Measurements from ENCODE around the gene KCNH3.

The KCNH3 gene

DNA sequence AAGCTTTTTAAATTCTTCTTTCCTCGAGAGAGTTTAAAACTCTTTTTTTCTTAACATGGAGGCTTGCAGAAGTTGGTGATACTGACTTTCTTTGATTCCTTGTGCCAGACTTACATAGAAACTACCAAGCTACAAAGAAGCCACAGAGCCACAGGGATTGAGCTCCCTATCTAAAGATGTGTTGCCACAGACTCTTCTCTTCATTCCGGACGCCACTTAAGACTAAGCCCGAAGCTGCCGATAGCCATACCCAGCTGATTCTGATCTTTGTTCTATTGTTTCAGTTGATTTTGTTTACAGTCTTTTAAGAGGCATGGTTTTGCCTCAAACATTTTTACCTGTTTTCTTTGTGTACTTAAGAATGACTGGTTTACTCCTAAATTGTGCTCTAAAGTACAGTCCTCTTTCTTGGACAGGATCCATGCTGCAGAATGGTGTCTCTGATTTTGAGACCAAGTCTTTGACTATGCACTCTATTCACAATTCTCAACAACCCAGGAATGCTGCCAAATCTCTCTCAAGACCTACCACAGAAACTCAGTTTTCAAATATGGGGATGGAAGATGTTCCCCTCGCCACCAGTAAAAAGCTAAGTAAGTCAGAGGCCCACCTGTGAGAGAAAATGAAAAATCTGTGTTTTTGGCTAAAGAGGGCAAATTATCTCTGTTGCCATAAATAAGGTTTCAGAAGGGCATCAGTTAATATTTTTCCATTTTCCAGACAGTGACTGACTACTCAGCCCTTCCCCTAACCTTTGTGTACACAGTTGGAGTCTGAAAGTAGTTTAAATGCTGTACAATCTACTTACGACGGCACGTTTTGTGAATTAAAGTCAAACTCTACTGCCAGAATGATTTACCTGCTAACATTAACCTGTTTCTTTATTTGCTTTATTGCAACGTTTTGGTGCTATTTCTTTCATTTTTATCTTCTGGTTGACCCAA lies 42.1 kb upstream of the KCNH3 start:
- no peaks in the 10 kb centered on the region for H3K9me3 ChIP-seq
- no peaks in the 10 kb centered on the region for H3K4me1 ChIP-seq
- peaks cover 20% of the 10 kb centered on the region for H3K36me3 ChIP-seq
- H3K27me3 ChIP-seq = no peaks in the 10 kb centered on the region
- no peak overlapping the region for H3K4me3 ChIP-seq (ENCODE audit: low read depth, low read length)
- no peak for DNase-seq
- TF ChIP-seq, protein P1, sequence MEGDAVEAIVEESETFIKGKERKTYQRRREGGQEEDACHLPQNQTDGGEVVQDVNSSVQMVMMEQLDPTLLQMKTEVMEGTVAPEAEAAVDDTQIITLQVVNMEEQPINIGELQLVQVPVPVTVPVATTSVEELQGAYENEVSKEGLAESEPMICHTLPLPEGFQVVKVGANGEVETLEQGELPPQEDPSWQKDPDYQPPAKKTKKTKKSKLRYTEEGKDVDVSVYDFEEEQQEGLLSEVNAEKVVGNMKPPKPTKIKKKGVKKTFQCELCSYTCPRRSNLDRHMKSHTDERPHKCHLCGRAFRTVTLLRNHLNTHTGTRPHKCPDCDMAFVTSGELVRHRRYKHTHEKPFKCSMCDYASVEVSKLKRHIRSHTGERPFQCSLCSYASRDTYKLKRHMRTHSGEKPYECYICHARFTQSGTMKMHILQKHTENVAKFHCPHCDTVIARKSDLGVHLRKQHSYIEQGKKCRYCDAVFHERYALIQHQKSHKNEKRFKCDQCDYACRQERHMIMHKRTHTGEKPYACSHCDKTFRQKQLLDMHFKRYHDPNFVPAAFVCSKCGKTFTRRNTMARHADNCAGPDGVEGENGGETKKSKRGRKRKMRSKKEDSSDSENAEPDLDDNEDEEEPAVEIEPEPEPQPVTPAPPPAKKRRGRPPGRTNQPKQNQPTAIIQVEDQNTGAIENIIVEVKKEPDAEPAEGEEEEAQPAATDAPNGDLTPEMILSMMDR (IDR thresholded peaks at IDR 0.05; ENCODE audit: low read depth, low read length) = no peak

- DNase-seq = no peak
- peaks cover 29% of the 10 kb centered on the region for H3K36me3 ChIP-seq
Measured at GRCh38 chr12:49501895-49502294, 36.9 kb upstream of the KCNH3 start.

GRCh38 chr12:49502590-49502989 lies 36.2 kb upstream of the KCNH3 start:
- no peak overlapping the region for H3K4me3 ChIP-seq (ENCODE audit: low read depth, low read length)
- no peaks in the 10 kb centered on the region for H3K9me3 ChIP-seq
- no peaks in the 10 kb centered on the region for H3K4me1 ChIP-seq
- TF ChIP-seq, protein P1 (IDR thresholded peaks at IDR 0.05; ENCODE audit: low read depth, low read length) = no peak
- H3K27me3 ChIP-seq = no peaks in the 10 kb centered on the region
- H3K36me3 ChIP-seq = peaks cover 28% of the 10 kb centered on the region
- DNase-seq = no peak

More at GRCh38 chr12:49501895-49502294, 36.9 kb upstream of the KCNH3 start:
- no peaks in the 10 kb centered on the region for H3K27me3 ChIP-seq
- TF ChIP-seq, protein P1 (IDR thresholded peaks at IDR 0.05; ENCODE audit: low read depth, low read length) = no peak
- no peaks in the 10 kb centered on the region for H3K9me3 ChIP-seq
- no peaks in the 10 kb centered on the region for H3K4me1 ChIP-seq
- no peak overlapping the region for H3K4me3 ChIP-seq (ENCODE audit: low read depth, low read length)

- Histone ChIP-seq H3K4me1 (no peaks in the 10 kb centered on the region), H3K36me3 (peaks cover 28% of the 10 kb centered on the region), H3K9me3 (no peaks in the 10 kb centered on the region), H3K4me3 (ENCODE audit: low read depth, low read length) (no peak overlapping the region), H3K27me3 (no peaks in the 10 kb centered on the region)
- no peak for DNase-seq
- TF ChIP-seq, protein P1 (IDR thresholded peaks at IDR 0.05; ENCODE audit: low read depth, low read length) = no peak
Measured at GRCh38 chr12:49503674-49504180, 35.1 kb upstream of the KCNH3 start.

- H3K27me3 ChIP-seq = no peaks in the 10 kb centered on the region
- no peak for DNase-seq
- no peaks in the 10 kb centered on the region for H3K9me3 ChIP-seq
Measured at GRCh38 chr12:49505672-49506071, 33.2 kb upstream of the KCNH3 start.

More at GRCh38 chr12:49505672-49506071, 33.2 kb upstream of the KCNH3 start:
- TF ChIP-seq, protein P1 (IDR thresholded peaks at IDR 0.05; ENCODE audit: low read depth, low read length) = no peak
- Histone ChIP-seq H3K4me1 (no peaks in the 10 kb centered on the region), H3K4me3 (ENCODE audit: low read depth, low read length) (no peak overlapping the region), H3K36me3 (peaks cover 22% of the 10 kb centered on the region)

Measured in BE2C (cell line).